Measurements from ENCODE around the gene DYSF.

The DYSF gene

DNA sequence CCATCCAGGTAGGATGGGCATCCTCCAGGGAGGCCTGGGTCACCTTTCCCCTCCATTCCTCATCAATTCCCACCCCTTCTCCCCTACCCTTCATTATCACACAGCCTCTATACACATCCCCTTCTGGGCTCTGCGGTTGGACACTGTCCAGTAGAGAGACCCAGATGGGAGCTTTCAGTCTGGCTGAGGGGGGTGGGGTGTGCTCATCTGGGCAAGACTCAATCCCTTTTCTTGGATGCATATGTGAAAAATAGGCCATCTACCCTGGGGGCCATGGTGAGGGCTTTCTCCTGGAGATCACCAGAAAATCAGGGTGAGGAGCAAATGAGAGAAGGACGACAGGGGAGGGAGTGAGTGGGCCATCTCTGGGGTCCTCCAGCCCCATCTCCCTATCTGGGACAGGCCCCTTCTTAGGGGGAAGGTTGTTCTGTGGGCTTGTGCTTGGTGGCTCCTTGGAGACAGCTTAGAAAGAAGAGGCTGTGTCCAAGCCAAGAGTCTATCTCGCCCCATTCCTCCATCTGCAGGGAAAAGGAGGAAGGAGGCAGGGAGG is 160.1 kb downstream of the DYSF start:
- TF ChIP-seq SIN3A (IDR thresholded peaks at IDR 0.05; ENCODE audit: borderline replicate concordance, insufficient read depth, low read length) = no peak
- no peak for TF ChIP-seq FOXP2 (optimal IDR thresholded peaks at IDR 0.05; ENCODE audit: borderline replicate concordance, extremely low read depth, extremely low read length, insufficient read depth)
- no peak for TF ChIP-seq TAF1 (IDR thresholded peaks at IDR 0.05; ENCODE audit: borderline replicate concordance, insufficient read depth, low read length)
- TF ChIP-seq, protein P1, sequence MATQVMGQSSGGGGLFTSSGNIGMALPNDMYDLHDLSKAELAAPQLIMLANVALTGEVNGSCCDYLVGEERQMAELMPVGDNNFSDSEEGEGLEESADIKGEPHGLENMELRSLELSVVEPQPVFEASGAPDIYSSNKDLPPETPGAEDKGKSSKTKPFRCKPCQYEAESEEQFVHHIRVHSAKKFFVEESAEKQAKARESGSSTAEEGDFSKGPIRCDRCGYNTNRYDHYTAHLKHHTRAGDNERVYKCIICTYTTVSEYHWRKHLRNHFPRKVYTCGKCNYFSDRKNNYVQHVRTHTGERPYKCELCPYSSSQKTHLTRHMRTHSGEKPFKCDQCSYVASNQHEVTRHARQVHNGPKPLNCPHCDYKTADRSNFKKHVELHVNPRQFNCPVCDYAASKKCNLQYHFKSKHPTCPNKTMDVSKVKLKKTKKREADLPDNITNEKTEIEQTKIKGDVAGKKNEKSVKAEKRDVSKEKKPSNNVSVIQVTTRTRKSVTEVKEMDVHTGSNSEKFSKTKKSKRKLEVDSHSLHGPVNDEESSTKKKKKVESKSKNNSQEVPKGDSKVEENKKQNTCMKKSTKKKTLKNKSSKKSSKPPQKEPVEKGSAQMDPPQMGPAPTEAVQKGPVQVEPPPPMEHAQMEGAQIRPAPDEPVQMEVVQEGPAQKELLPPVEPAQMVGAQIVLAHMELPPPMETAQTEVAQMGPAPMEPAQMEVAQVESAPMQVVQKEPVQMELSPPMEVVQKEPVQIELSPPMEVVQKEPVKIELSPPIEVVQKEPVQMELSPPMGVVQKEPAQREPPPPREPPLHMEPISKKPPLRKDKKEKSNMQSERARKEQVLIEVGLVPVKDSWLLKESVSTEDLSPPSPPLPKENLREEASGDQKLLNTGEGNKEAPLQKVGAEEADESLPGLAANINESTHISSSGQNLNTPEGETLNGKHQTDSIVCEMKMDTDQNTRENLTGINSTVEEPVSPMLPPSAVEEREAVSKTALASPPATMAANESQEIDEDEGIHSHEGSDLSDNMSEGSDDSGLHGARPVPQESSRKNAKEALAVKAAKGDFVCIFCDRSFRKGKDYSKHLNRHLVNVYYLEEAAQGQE (IDR thresholded peaks at IDR 0.05; ENCODE audit: insufficient read depth in 1 of 2, low read depth in 2 of 2, low read length in 2 of 2) = no peak
- no peak for TF ChIP-seq POLR2AphosphoS5 (IDR thresholded peaks at IDR 0.05; ENCODE audit: low read depth, low read length)

DNA sequence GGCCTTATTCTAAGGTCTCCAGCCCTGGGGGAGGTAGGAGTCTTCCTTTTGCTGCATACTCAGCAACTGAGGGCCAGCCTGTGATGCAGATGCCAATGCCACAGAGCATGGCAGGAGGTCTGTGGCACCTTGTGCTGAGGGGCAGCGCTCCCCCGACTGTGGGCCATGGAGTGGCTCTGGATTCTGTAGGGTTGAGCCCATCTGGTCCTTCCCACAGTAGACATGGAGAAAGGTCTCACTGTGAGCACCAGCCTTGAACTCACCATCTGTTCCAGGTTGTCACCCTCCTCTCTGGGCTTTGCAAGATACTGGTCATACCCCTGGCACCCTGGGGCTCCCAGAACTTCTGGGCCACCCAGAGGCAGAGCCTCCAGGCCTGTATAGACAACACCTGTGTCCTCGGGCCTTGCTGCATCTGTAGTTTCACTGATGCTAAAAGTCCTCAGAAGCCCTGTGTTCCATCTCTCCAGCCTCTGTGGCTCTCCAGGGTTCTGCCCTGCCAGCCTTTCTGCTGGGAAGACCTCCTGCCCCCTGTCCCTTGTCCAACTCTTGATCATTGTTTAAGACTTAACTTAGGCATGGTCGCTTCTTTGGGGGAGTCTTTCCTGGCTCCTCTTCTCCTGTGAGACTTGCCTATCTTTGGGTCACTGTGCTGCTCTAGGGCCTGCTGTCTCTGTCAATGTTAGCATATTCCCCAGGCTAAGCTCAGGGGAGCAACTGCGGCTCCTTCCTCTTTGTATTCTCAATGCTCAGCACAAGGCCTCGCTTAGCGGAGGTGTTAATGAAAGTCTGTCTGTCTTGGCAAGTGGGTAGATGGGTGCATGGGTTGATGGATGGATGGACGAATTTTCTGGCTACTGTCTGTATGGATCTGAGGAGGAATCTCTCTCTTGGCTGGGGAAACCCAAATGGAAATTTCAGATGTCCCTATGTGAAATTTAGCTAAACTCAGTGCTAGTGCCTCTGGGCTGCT is 160.9 kb downstream of the DYSF start:
- TF ChIP-seq, protein P1 (IDR thresholded peaks at IDR 0.05; ENCODE audit: insufficient read depth in 1 of 2, low read depth in 2 of 2, low read length in 2 of 2) = no peak
- TF ChIP-seq POLR2AphosphoS5 (IDR thresholded peaks at IDR 0.05; ENCODE audit: low read depth, low read length) = no peak

DNA sequence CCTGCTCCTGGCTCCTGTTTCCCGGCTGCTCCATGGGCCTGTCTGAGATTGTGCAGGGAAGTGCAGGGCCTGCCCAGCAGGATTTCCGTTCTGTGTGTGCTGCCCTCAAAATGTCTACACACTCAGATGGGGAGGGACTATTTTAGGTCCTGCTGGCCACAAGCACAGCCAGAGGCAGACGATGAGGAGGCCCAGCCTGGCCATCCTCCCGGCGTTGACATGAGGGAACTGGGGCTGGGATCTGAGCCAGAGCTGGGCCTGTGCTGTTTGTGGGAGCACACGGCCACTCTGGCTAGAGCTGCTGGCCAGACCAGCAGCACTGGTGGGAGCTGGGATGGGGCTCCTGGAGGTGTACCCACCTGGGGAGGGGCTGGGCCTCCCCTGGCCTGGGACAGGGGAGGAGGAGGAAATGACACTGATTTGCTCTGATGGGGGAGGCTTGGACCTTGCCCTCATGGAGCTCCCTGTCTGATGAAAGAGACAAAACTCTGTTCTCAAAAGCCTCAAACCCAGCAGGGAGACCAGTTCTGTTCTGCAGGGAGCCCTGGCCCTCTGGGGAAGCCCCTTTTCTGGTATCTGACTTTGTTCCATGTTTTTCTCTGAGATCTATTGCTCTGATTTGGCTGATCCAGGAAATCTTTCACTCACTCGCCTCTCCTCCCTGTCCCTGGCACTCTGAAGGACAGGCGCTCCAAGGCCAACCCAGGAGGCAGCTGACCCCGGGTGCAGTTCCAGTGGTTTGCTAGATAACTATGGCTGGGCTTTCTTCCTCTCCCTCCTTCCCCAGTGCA is 161.8 kb downstream of the DYSF start:
- TF ChIP-seq SIN3A (IDR thresholded peaks at IDR 0.05; ENCODE audit: borderline replicate concordance, insufficient read depth, low read length) (no peak), POLR2AphosphoS5 (IDR thresholded peaks at IDR 0.05; ENCODE audit: low read depth, low read length) (no peak), FOXP2 (optimal IDR thresholded peaks at IDR 0.05; ENCODE audit: borderline replicate concordance, extremely low read depth, extremely low read length, insufficient read depth) (no peak), TAF1 (IDR thresholded peaks at IDR 0.05; ENCODE audit: borderline replicate concordance, insufficient read depth, low read length) (no peak)
- TF ChIP-seq, protein P1 (IDR thresholded peaks at IDR 0.05; ENCODE audit: insufficient read depth in 1 of 2, low read depth in 2 of 2, low read length in 2 of 2) = no peak

DNA sequence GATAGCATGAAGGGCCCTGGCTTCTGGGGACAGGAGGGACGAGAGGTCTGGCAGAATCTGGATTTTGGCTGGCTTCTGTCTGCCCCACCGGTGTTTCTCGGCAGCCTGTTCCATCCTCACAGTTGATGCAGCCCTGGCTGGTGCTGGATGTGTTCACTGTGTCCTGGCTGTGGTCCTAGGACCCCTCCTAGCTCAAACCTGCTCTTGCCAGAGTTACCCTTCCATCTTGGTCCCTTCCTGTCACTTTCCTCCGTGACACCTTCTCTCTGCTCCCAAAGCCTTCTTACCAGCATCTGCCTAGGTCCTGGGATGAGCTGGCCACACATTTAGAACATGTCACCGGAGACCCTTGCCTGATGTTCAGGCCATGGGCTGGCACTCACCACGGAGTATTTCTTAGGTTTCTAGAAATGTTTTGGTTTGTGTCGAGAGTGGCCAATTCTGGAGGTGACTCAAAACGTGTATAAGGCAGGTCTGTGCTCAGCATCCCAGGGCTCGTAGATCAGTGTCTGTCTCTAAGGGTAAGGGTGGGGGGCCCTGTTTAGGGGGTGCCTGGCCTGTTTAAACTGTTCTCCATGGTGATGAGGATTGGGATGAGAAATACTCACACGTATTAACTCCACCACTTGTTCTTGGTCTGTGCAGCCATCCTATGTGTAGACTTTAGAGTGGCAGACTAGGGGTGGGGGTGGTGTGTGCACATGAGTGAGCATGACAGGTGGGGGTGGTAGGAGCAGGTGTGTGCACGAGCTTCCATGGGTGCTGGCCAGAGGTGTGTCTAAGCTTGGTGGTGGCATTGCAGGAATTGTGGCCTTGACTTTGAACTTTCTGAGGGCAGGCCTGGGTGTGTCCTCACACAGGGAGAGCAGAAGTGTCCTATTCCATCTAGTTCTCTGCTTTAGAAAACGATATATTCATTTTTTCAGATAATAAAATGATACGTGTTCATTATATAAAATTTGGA is 162.7 kb downstream of the DYSF start:
- TF ChIP-seq, protein P1 (IDR thresholded peaks at IDR 0.05; ENCODE audit: insufficient read depth in 1 of 2, low read depth in 2 of 2, low read length in 2 of 2) = no peak
- TF ChIP-seq FOXP2 (optimal IDR thresholded peaks at IDR 0.05; ENCODE audit: borderline replicate concordance, extremely low read depth, extremely low read length, insufficient read depth) = no peak
- no peak for TF ChIP-seq POLR2AphosphoS5 (IDR thresholded peaks at IDR 0.05; ENCODE audit: low read depth, low read length)
- no peak for TF ChIP-seq TAF1 (IDR thresholded peaks at IDR 0.05; ENCODE audit: borderline replicate concordance, insufficient read depth, low read length)
- TF ChIP-seq SIN3A (IDR thresholded peaks at IDR 0.05; ENCODE audit: borderline replicate concordance, insufficient read depth, low read length) = no peak

All from PFSK-1 (cell line).